ENCODE data around the gene LBX1. TPM values are rescaled to one million over a fixed set of nuclear protein-coding genes. Genes with fewer than 3 reads are reported as not detected.
A peak's percentile ranks its signal among the peaks of the same experiment; 100 is the strongest.

The LBX1 gene
- total RNA-seq, 2 experiments from 2014 or later = not detected

DNA sequence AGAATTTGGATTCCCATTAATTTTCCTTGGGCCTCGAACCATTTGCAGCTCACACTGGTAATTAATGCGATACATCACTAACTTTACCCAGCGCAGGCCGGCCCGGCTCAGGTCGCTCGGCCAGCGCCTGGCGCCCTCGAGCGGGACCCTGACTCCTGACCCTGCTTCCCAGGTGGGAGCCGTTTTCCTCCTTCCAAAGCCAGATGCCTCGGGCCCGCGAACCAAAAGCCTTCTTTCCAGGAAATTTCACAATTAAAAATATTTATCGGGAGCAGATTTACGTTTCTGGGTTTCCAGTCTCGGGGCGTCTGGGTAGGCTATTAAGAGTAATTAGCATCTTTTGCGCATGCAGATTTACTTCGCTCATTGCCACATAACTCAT is 12.2 kb downstream of the LBX1 start:
- no peaks in the 10 kb centered on the region for H3K36me3 Mint-ChIP-seq (ENCODE audit: low read depth)
- intact Hi-C loops (cut with DNase I, micrococcal nuclease) = no loop called here
- DNase-seq = no peak
- no peaks in the 10 kb centered on the region for H3K9me3 Mint-ChIP-seq
- Histone ChIP-seq H3K9me3 (ENCODE audit: control insufficient read depth in 1 of 2, insufficient read depth in 1 of 2, low read length in 2 of 2) (peaks cover 0 to 49% of the 10 kb centered on the region in 2 experiments), H3K27me3 (ENCODE audit: control insufficient read depth in 1 of 2, insufficient read depth in 2 of 2, low read length in 2 of 2) (peaks cover 93 to 94% of the 10 kb centered on the region in 2 experiments), H3K4me3 (ENCODE audit: low read length) (no peak overlapping the region), H3K4me1 (ENCODE audit: insufficient read depth, low read length) (peaks cover 53% of the 10 kb centered on the region), H3K36me3 (ENCODE audit: insufficient read depth, low read length) (no peaks in the 10 kb centered on the region), H3K27ac (ENCODE audit: low read depth in 1 of 2, low read length in 2 of 2) (no peak overlapping the region)
- ATAC-seq (ENCODE audit: poor library complexity) = no peak
- peaks cover 100% of the 10 kb centered on the region for H3K27me3 Mint-ChIP-seq
- H3K27ac Mint-ChIP-seq = no peak overlapping the region
- ChIA-PET POLR2A (no interaction called here), CTCF (no interaction called here)
- TF ChIP-seq, protein P1, sequence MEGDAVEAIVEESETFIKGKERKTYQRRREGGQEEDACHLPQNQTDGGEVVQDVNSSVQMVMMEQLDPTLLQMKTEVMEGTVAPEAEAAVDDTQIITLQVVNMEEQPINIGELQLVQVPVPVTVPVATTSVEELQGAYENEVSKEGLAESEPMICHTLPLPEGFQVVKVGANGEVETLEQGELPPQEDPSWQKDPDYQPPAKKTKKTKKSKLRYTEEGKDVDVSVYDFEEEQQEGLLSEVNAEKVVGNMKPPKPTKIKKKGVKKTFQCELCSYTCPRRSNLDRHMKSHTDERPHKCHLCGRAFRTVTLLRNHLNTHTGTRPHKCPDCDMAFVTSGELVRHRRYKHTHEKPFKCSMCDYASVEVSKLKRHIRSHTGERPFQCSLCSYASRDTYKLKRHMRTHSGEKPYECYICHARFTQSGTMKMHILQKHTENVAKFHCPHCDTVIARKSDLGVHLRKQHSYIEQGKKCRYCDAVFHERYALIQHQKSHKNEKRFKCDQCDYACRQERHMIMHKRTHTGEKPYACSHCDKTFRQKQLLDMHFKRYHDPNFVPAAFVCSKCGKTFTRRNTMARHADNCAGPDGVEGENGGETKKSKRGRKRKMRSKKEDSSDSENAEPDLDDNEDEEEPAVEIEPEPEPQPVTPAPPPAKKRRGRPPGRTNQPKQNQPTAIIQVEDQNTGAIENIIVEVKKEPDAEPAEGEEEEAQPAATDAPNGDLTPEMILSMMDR (IDR thresholded peaks at IDR 0.05) = no peak
- no peak overlapping the region for H3K4me3 Mint-ChIP-seq
- H3K4me1 Mint-ChIP-seq (ENCODE audit: low read depth) = peaks cover 37% of the 10 kb centered on the region

DNA sequence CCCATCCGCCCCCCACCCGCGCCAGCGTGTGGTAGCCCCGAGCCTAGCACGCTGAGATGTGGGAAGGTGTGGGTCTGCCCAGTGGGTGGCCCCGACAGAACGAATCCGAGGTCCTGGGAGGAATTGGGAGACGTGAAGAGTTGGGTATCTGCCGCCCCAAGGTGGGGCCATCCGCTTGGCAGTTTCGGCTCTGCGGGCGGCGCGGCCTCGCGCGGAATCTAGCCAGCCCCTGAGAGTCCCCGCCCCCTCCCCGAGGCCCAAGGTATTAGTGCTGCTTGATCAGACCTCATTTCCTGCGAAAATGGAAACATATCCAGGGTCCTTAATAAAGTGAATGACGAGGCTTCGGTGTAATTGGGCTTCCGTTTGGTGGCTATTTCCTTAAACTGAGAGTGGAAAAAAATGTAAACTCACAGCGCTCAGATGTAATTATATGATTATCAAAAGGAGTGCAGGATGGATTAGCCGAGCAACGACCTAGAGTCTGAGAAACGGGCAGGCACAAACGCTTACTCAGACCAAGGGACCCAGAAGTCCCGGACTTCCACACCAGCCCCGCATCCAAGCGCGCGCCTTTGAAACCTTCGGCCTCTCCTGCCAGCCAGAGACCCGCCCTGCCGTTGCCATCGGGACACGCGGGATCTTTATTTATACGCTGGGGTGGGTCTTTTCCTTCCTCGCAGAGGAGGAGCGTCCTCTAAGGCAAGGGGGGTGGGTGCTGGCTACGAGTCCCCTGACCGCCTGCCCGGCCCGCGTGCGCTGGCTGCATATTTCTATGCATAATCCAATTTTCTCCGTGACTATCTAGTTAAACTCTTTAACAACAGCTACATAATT is 12.8 kb downstream of the LBX1 start:
- peak overlapping the region; percentile 8 for H3K4me3 Mint-ChIP-seq
- no peak overlapping the region for H3K27ac Mint-ChIP-seq
- Histone ChIP-seq H3K27me3 (ENCODE audit: control insufficient read depth in 1 of 2, insufficient read depth in 2 of 2, low read length in 2 of 2) (peaks cover 93 to 94% of the 10 kb centered on the region in 2 experiments), H3K9me3 (ENCODE audit: control insufficient read depth in 1 of 2, insufficient read depth in 1 of 2, low read length in 2 of 2) (peaks cover 0 to 49% of the 10 kb centered on the region in 2 experiments), H3K4me1 (ENCODE audit: insufficient read depth, low read length) (peaks cover 53% of the 10 kb centered on the region), H3K27ac (ENCODE audit: low read depth in 1 of 2, low read length in 2 of 2) (no peak overlapping the region), H3K4me3 (ENCODE audit: low read length) (no peak overlapping the region), H3K36me3 (ENCODE audit: insufficient read depth, low read length) (no peaks in the 10 kb centered on the region)
- DNase-seq (peak in 2 of 14 experiments; percentile 15 to 41), ATAC-seq (ENCODE audit: poor library complexity) (no peak)
- H3K4me1 Mint-ChIP-seq (ENCODE audit: low read depth) = peaks cover 33% of the 10 kb centered on the region
- no peaks in the 10 kb centered on the region for H3K36me3 Mint-ChIP-seq (ENCODE audit: low read depth)
- TF ChIP-seq, protein P1 (IDR thresholded peaks at IDR 0.05) = no peak
- ChIA-PET POLR2A (interaction anchor here (0.8 kb wide), 1 partner anchor 14 kb away, joined by 3 read pairs; no protein-coding TSS in a partner anchor), CTCF (no interaction called here)
- H3K9me3 Mint-ChIP-seq = no peaks in the 10 kb centered on the region
- peaks cover 100% of the 10 kb centered on the region for H3K27me3 Mint-ChIP-seq
- intact Hi-C loops (cut with DNase I, micrococcal nuclease) = no loop called here

DNA sequence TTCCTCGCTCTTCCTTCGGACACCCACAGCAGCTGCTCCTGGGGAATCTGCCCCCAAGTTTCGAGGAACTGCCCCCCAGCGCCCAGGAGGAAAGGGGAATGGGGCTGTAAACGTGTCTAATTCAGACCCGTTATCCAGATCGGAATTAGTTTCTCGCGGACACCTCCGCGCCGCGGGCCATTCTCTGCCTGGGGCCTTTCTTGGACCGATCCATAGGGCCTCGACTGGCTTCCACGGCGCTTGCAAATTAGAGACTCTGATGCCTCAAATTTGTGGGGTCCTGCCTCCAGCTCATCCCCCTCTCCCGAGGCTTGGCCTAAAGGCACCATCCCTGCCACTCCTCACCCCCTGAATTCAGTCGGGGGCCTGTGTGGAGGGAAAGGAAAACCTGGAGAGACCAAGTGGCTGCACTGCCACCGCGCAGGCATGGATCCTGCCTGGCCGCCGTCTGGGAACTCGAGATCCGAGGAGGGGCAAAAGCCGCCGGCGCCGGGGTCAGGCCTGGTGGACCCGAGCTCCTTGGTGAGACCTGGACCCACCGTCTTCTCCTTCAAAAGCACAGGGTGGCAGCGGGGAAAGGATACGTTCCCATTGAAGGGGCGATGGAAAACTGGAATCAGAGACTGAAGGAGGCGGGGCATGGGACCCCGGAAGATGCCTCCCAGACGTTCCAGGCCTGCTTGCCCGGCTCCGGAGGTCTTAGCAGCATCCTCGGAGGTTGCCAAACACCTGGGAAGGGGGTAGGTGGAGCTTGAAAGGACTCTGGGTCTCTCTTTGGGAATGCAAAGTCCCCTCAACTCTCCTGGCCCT is 13.7 kb downstream of the LBX1 start:
- Histone ChIP-seq H3K27me3 (ENCODE audit: control insufficient read depth in 1 of 2, insufficient read depth in 2 of 2, low read length in 2 of 2) (peaks cover 91% of the 10 kb centered on the region in 2 experiments), H3K27ac (ENCODE audit: low read depth in 1 of 2, low read length in 2 of 2) (no peak overlapping the region), H3K4me3 (ENCODE audit: low read length) (no peak overlapping the region), H3K4me1 (ENCODE audit: insufficient read depth, low read length) (peaks cover 53% of the 10 kb centered on the region), H3K9me3 (ENCODE audit: control insufficient read depth in 1 of 2, insufficient read depth in 1 of 2, low read length in 2 of 2) (peaks cover 0 to 49% of the 10 kb centered on the region in 2 experiments), H3K36me3 (ENCODE audit: insufficient read depth, low read length) (no peaks in the 10 kb centered on the region)
- ATAC-seq (ENCODE audit: poor library complexity) = no peak
- ChIA-PET CTCF (interaction anchor here (0.7 to 3.6 kb wide), 6 partner anchors 8 to 253 kb away, joined by 3 to 19 read pairs (median 12); no protein-coding TSS in a partner anchor), POLR2A (interaction anchor here (0.8 to 0.9 kb wide), 2 partner anchors 15 to 97 kb away, joined by 3 read pairs; no protein-coding TSS in a partner anchor)
- H3K9me3 Mint-ChIP-seq = no peaks in the 10 kb centered on the region
- TF ChIP-seq, protein P1 (IDR thresholded peaks at IDR 0.05) = no peak
- peaks cover 99% of the 10 kb centered on the region for H3K27me3 Mint-ChIP-seq
- intact Hi-C loops (cut with DNase I, micrococcal nuclease) = loop anchor here (2.0 kb wide), 2 partner anchors 75 to 225 kb away; no protein-coding TSS in a partner anchor
- H3K4me3 Mint-ChIP-seq = peak overlapping the region; percentile 60
- H3K4me1 Mint-ChIP-seq (ENCODE audit: low read depth) = peaks cover 33% of the 10 kb centered on the region
- H3K36me3 Mint-ChIP-seq (ENCODE audit: low read depth) = no peaks in the 10 kb centered on the region
- no peak for DNase-seq
- no peak overlapping the region for H3K27ac Mint-ChIP-seq

All from CD4-positive, alpha-beta T cell (primary cell).